Spinal cord (tissue), 10 donors: ENCODE measurements around the gene SLC25A48. TPM values are rescaled to one million over a fixed set of nuclear protein-coding genes. Genes with fewer than 3 reads are reported as not detected.

Source experiments
- DNase-seq, 6 donors: peaks; one replicate each; pipeline versions ENCODE4 v3.0.0 to v3.0.0-alpha.2; 2013 to 2015; ENCODE audit warnings: low spot score in 6 of 6, low read depth in 4 of 6
- H3K27ac ChIP-seq: one replicate; pipeline ENCODE4 v1.5.1; 2013; ENCODE audit warnings: low read depth, low read length, control low read depth
- H3K27me3 ChIP-seq: one replicate; pipeline ENCODE4 v1.6.1; 2013; ENCODE audit warnings: low read length; ENCODE audit not compliant: control insufficient read depth, insufficient read depth
- H3K36me3 ChIP-seq: one replicate; pipeline ENCODE4 v1.6.1; 2013; ENCODE audit warnings: low read length; ENCODE audit not compliant: control insufficient read depth, insufficient read depth
- H3K4me1 ChIP-seq: one replicate; pipeline ENCODE4 v1.6.1; 2013; ENCODE audit warnings: low read length; ENCODE audit not compliant: control insufficient read depth, insufficient read depth
- H3K4me3 ChIP-seq: one replicate; pipeline ENCODE4 v1.5.1; 2013; ENCODE audit warnings: low read depth, low read length, control low read depth
- H3K9me3 ChIP-seq: one replicate; pipeline ENCODE4 v1.6.1; 2013; ENCODE audit warnings: low read length; ENCODE audit not compliant: control insufficient read depth, insufficient read depth
- WGBS: methylation state at CpG from one replicate; pipeline ENCODE4 v1.1.5; 2013; ENCODE audit warnings: missing lambda C conversion rate; ENCODE audit not compliant: insufficient coverage; 5-methylcytosine and 5-hydroxymethylcytosine counted together
- long read RNA-seq, 4 donors: transcript quantifications; one replicate each; lab custom pipeline, GENCODE V29; 2026
- polyA plus RNA-seq, 2 donors: library from polyadenylated mRNA; unstranded; fragments of 120-200 nt; gene quantifications; one replicate each; pipeline ENCODE4 v1.2.1, GENCODE V29; 2013; ENCODE audit not compliant: insufficient read length in 2 of 2
- total RNA-seq, 2 donors: library from RNA; depleted of rRNA in 1 of 2; stranded (reverse); fragments of 120-200 nt in 1 of 2; fragments of >200 nt in 1 of 2; gene quantifications; one replicate each; pipeline versions ENCODE4 v1.2.3 to v1.2.4, GENCODE V29; 2013 to 2014
- donor health status: healthy.

The SLC25A48 gene, protein sequence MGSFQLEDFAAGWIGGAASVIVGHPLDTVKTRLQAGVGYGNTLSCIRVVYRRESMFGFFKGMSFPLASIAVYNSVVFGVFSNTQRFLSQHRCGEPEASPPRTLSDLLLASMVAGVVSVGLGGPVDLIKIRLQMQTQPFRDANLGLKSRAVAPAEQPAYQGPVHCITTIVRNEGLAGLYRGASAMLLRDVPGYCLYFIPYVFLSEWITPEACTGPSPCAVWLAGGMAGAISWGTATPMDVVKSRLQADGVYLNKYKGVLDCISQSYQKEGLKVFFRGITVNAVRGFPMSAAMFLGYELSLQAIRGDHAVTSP
- total RNA-seq = 1 to 10 TPM; 6.8 to 6.9 TPM
- polyA plus RNA-seq = 10 to 100 TPM; 40.1 to 50.2 TPM
- long read RNA-seq, donor 1, partial matches to known transcripts = 0 of 4 reads
- long read RNA-seq, donor 1, other reads (novel, unspliced or antisense) = 0 of 4 reads
- long read RNA-seq, donor 2, transcript SLC25A48-202 (5 exons, 1,148 nt) = major isoform, 5 of 7 reads
- long read RNA-seq, donor 2, partial matches to known transcripts = 0 of 7 reads
- long read RNA-seq, donor 2, other reads (novel, unspliced or antisense) = 0 of 7 reads
- long read RNA-seq, donor 3, partial matches to known transcripts = 0 of 2 reads
- long read RNA-seq, donor 3, other reads (novel, unspliced or antisense) = 0 of 2 reads
- long read RNA-seq, donor 4 = 0 reads

DNA sequence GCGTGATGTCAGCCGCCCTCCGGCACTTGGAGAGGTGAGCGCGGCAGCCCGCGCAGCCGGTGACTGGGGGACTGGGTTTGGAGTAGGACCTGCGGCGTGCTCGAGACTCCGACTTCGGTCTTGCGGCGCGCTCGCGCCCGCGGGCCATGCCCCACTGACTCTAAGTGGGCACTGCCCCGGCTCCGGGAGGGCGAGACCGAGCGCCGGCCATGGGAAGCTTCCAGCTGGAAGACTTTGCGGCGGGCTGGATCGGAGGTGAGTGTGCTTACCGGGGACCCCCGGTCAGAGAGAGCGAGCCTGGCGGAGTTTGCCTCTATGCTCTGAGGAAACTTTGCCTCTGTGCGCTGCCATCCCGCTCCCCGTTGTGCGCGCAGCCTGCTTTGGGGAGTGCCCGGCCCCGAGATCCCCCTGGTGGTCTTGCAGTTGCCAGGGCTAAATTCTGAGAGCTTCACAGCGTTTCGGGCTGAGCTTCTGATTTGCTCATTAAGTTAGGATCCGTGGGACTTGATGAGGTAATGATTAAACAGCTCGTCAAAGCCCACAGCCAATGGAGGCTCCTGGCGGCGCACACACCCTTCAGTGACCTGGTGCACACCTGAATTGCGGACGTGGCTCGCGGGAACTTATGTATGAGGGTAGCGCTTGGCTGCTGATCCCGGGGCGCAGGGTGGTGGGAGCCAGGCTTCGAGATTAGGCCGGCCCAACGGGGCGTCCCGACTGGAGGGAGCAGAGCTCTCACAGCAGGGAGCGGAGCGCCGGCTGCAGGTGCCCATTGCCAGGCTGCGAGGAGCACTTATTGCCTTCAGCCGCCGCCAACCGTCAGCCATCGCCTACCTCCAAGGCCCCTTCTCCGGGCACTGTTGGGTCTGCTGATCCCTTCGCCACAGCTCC, at the start of gene SLC25A48:
Gene SLC25A48, plus strand, starts transcription at position 25 of the 891 bp plus-strand sequence. Its CDS starts 185 bp downstream, at position 210.
- DNase-seq = peak in 3 of 6 donors; percentile 48 to 83 (median 82)
- H3K9me3 ChIP-seq = no peaks in the 10 kb centered on the region
- under 1% methylated on average over 66 of the region's 68 CpGs for WGBS
- no peaks in the 10 kb centered on the region for H3K36me3 ChIP-seq
- peak within 1 kb of the TSS; percentile 63 for H3K4me3 ChIP-seq
- peaks cover 55% of the 10 kb centered on the region for H3K4me1 ChIP-seq
- peak within 1 kb of the TSS; percentile 80 for H3K27ac ChIP-seq
- peaks cover 38% of the 10 kb centered on the region for H3K27me3 ChIP-seq

DNA sequence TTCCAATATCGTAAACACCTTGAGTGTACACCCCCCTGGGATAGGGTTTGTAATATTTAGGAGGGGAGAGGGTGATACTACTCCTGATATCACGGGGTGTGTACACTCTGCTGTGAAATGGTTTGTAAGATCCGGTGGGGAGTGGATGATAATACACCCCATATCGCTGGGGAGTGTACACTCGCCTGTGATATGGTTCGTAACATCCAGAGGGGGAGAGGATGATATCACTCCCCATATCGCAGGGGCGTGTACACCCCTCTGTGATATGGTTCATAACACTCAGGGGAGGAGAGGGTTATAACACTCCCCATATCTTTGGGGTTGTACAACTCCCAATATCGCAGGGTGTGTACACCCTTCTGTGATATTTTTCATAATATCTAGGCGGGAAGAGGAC, 33.8 kb upstream of the SLC25A48 start:
- Histone ChIP-seq H3K27me3 (peaks cover 4% of the 10 kb centered on the region), H3K36me3 (no peaks in the 10 kb centered on the region), H3K27ac (no peak overlapping the region), H3K4me3 (no peak overlapping the region), H3K9me3 (no peaks in the 10 kb centered on the region), H3K4me1 (no peaks in the 10 kb centered on the region)
- WGBS = 58% methylated on average over 2 of the region's 10 CpGs
- DNase-seq = no peak

DNA sequence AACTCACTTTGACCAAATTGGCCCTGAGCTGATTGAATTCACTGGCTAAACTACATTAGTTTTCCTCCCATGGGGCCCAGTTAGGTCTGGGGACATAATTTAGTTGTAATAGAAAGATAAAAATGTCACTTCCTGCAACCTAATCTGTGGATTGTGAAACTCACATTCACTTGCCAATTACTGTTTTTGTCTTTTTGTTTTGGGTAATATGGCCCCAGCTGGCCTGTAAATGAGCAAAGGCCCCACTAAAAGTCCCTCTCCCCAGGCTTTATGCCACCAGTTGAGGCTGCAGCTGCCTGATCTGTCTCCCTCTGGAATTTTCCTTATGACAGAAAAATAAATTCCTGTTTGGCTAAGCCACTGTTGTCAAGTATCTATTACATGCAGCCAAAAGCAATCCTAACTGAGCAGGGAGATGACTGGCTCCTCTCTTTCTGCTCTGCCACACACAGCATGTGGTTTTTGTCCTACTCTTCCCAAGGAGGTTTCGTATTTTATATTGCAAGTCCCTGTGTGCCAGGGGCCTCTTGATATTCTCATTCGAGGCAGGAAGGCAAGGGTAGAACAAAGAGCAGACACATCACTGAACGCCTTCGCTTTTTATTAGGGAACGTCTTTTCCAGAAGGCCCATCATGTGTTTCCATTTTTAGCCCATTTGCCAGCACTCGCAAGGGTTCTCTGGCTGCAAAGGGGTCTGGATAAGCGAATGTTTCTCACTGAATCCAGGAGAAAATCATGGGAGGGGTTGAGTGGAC, 24.1 kb upstream of the SLC25A48 start:
- H3K27me3 ChIP-seq = no peaks in the 10 kb centered on the region
- no peak overlapping the region for H3K4me3 ChIP-seq
- WGBS = 67% methylated on average over 7 of the region's 7 CpGs
- H3K4me1 ChIP-seq = no peaks in the 10 kb centered on the region
- H3K36me3 ChIP-seq = no peaks in the 10 kb centered on the region
- no peaks in the 10 kb centered on the region for H3K9me3 ChIP-seq
- no peak for DNase-seq
- no peak overlapping the region for H3K27ac ChIP-seq

DNA sequence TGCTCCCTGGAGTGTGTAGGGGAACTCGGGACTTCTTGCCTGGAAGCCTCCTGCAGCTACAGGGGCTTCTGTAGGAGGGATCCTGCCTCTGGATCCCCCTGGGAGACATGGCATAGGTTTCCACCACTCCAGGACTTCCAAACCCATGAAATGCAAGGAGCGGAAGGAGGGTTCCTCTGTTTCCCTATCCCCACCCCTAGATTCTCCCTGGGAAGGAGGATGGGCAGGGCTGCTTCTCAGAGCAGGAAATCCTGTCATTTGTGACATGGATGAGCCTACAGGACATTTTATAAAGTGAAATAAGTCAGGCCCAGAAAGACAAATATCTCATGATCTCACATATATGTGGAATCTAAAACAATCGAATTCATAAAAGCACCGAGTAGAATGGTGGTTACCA, 23.5 kb upstream of the SLC25A48 start:
- H3K36me3 ChIP-seq = no peaks in the 10 kb centered on the region
- H3K9me3 ChIP-seq = no peaks in the 10 kb centered on the region
- H3K4me1 ChIP-seq = no peaks in the 10 kb centered on the region
- 100% methylated on average over 1 of the region's 4 CpGs for WGBS
- DNase-seq = no peak
- H3K27me3 ChIP-seq = no peaks in the 10 kb centered on the region
- H3K4me3 ChIP-seq = no peak overlapping the region
- no peak overlapping the region for H3K27ac ChIP-seq

DNA sequence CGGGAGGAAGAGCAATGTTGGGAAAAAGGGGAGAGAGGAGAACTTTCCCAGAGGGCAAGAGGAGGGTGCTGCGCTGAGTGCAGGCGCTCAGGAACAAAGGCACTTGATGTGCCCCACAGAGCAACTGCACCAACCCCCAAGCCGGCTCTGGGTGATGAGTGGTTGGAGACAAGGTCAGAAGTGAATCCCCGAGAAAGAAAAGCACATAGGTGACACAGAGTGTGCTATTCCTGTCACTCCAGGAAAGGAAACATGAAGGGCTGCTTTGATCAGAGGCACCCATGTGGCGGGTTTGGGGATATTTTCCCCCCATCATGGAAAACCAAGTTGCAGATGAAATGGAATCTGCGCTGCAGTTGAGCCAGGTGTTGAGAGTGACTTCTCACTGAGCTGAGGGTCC, 20.7 kb upstream of the SLC25A48 start:
- Histone ChIP-seq H3K36me3 (no peaks in the 10 kb centered on the region), H3K4me1 (no peaks in the 10 kb centered on the region), H3K27me3 (no peaks in the 10 kb centered on the region), H3K27ac (no peak overlapping the region), H3K4me3 (no peak overlapping the region), H3K9me3 (peaks cover under 1% of the 10 kb centered on the region)
- WGBS = 72% methylated on average over 6 of the region's 7 CpGs
- DNase-seq = no peak

DNA sequence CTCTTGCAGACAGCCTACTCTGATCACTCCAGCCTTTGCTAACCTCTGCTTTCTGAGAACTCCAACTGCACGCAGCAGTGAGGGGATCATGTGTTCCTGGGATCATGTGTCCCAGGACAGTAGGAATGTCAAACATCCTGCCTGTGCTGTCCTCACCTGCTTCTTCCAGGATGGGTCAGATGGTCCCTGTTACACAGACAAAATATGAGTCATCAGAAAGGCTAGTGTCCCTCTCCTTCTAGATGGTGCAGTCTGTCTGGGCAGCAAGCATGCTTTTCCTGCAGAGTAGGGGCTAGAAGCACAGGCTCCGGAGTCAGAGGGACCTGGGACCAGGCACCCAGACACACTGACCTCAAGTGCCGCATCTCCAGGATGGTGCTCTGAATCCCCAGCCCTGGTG, 20.1 kb upstream of the SLC25A48 start:
- WGBS = 100% methylated on average over 2 of the region's 3 CpGs
- DNase-seq = no peak
- no peaks in the 10 kb centered on the region for H3K36me3 ChIP-seq

DNA sequence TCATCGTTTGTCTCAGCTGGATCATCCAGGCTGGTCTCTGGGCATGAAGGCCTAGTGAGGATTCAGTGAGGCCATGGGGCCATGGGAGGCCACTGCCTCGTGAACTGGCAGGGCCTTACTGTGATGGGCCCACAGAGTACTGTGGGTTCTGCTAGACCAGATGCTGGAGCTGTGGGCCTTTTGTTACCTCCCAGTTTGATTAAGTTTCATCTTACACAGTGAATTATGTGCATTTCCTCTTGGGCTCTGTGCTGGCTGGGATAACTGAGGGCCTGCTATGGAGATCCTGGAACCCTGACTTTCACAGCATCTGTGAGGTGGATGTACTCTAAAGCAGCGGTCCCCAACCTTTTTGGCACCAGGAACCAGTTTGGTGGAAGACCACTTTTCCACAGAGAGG, 19.7 kb upstream of the SLC25A48 start:
- 86% methylated on average over 2 of the region's 3 CpGs for WGBS
- Histone ChIP-seq H3K9me3 (peaks cover 2% of the 10 kb centered on the region), H3K27me3 (no peaks in the 10 kb centered on the region), H3K4me3 (no peak overlapping the region), H3K4me1 (no peaks in the 10 kb centered on the region), H3K36me3 (no peaks in the 10 kb centered on the region), H3K27ac (no peak overlapping the region)
- no peak for DNase-seq

More for the DNA sequence above, 20.1 kb upstream of the SLC25A48 start:
- Histone ChIP-seq H3K9me3 (peaks cover 2% of the 10 kb centered on the region), H3K27ac (no peak overlapping the region), H3K27me3 (no peaks in the 10 kb centered on the region), H3K4me1 (no peaks in the 10 kb centered on the region), H3K4me3 (no peak overlapping the region)

DNA sequence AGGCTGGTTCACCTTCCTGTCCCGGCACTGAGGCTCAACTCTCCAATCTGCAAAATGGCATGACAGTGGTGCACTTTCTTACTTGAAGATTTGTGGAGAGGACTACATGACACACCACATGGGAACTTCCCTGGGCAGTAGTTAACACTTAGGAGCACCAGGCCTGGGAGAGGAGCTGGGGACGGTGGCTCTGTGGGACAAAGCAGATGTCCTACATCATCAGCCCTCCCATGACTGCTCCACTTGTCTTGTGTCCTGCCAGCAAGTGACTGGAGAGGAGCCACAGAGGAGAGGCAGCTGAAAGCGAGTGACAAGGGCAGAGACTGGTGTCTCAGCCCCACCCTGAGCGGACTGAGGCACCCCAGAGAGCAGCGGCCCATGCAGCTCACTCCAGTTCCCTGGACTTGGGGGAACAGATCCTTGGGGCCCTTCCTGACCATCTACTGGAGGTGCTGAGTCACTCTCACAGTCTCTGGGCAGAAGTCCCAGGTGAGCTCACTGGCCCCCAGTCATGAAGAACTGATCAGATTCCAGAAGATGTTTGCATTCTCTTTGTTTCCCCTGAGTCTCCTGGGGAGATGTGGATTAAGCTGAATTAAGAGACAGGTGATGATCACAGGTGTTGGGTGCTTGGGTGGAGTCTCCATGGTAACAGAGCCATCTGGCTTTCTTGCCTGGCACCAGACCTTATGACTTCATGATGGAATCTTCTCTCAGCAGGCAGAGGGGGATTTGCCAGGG, 13.2 kb upstream of the SLC25A48 start:
- no peaks in the 10 kb centered on the region for H3K36me3 ChIP-seq
- H3K4me1 ChIP-seq = no peaks in the 10 kb centered on the region
- peaks cover 2% of the 10 kb centered on the region for H3K9me3 ChIP-seq
- no peak overlapping the region for H3K27ac ChIP-seq
- 95% methylated on average over 3 of the region's 5 CpGs for WGBS
- no peaks in the 10 kb centered on the region for H3K27me3 ChIP-seq
- H3K4me3 ChIP-seq = no peak overlapping the region
- no peak for DNase-seq
